WTC11 (cell line): ENCODE results near the gene TCHP. TPM values are rescaled to one million over a fixed set of nuclear protein-coding genes. Genes with fewer than 3 reads are reported as not detected.

Experiments used
- ATAC-seq: fragments of 200-7000 bp; cut with Tn5 transposase; 2 replicates; pipeline ENCODE4 v1.10.0; 2021; ENCODE audit warnings: mild to moderate bottlenecking, moderate library complexity
- CTCF ChIA-PET: fragments of 300-600 bp; sonication (Branson Sonifier 250); formaldehyde crosslinking; loops from one replicate; lab custom pipeline; 2021; ENCODE audit warnings: antibody characterized with exemption; lab: Charles Lee
- POLR2A ChIA-PET: fragments of 350-600 bp; sonication (Branson Sonifier 250); formaldehyde crosslinking; loops from one replicate; lab custom pipeline; 2021; ENCODE audit warnings: antibody characterized with exemption; lab: Charles Lee
- DNase-seq: peaks from one replicate; pipeline ENCODE4 v3.0.0; 2021; ENCODE audit warnings: low spot score
- H3K27ac Mint-ChIP-seq: 2 replicates; pipeline ENCODE4 v1.8.0; 2021; ENCODE audit warnings: mixed read lengths
- H3K27me3 Mint-ChIP-seq: 2 replicates; pipeline ENCODE4 v1.8.0; 2021; ENCODE audit warnings: low read depth, mild to moderate bottlenecking, moderate library complexity, mixed read lengths
- H3K36me3 Mint-ChIP-seq: 2 replicates; pipeline ENCODE4 v1.8.0; 2021; ENCODE audit warnings: mixed read lengths
- H3K4me1 Mint-ChIP-seq: 2 replicates; pipeline ENCODE4 v1.8.0; 2022; ENCODE audit warnings: mixed read lengths
- H3K4me3 Mint-ChIP-seq: 2 replicates; pipeline ENCODE4 v1.8.0; 2021; ENCODE audit warnings: mild to moderate bottlenecking, moderate library complexity, mixed read lengths
- H3K9me3 Mint-ChIP-seq: 2 replicates; pipeline ENCODE4 v1.8.0; 2021; ENCODE audit warnings: mixed read lengths
- CREM ChIP-seq: sonication (generic); formaldehyde crosslinking; IDR thresholded peaks from 2 replicates; pipeline ENCODE4 v1.8.1; 2022; ENCODE audit warnings: mild to moderate bottlenecking, missing genetic modification reagents, moderate library complexity
- EMX1 ChIP-seq: fragments of 250-450 bp; sonication (Bioruptor Pico); IDR thresholded peaks from 2 replicates; pipeline ENCODE4 v1.8.0; 2021; ENCODE audit warnings: mild to moderate bottlenecking
- ETV6 ChIP-seq: sonication (generic); formaldehyde crosslinking; IDR thresholded peaks from 2 replicates; pipeline ENCODE4 v1.8.1; 2022; ENCODE audit warnings: mild to moderate bottlenecking, missing genetic modification reagents
- FOXJ3 ChIP-seq: sonication (generic); formaldehyde crosslinking; IDR thresholded peaks from 2 replicates; pipeline ENCODE4 v1.9.0; 2021; ENCODE audit warnings: missing genetic modification reagents, mild to moderate bottlenecking, borderline replicate concordance
- HMGXB4 ChIP-seq: sonication (generic); formaldehyde crosslinking; IDR thresholded peaks from 2 replicates; pipeline ENCODE4 v1.8.1; 2023; ENCODE audit warnings: mild to moderate bottlenecking, moderate library complexity, missing genetic modification reagents
- JAZF1 ChIP-seq: fragments of 250-450 bp; sonication (Bioruptor Pico); IDR thresholded peaks from 2 replicates; pipeline ENCODE4 v1.9.0; 2021; ENCODE audit warnings: moderate library complexity, mild to moderate bottlenecking, inconsistent platforms
- MLX ChIP-seq: sonication (generic); formaldehyde crosslinking; IDR thresholded peaks from 2 replicates; pipeline ENCODE4 v1.8.1; 2023; ENCODE audit warnings: mild to moderate bottlenecking, missing genetic modification reagents, moderate library complexity
- NFE2L1 ChIP-seq: sonication (generic); formaldehyde crosslinking; IDR thresholded peaks from 2 replicates; pipeline ENCODE4 v1.8.1; 2023; ENCODE audit warnings: missing genetic modification reagents
- OVOL2 ChIP-seq: fragments of 250-450 bp; sonication (Bioruptor Pico); IDR thresholded peaks from 2 replicates; pipeline ENCODE4 v1.9.0; 2021; ENCODE audit warnings: mild to moderate bottlenecking, borderline replicate concordance
- PRRX2 ChIP-seq: fragments of 250-450 bp; sonication (Bioruptor Pico); IDR thresholded peaks from 2 replicates; pipeline ENCODE4 v1.8.0; 2021; ENCODE audit warnings: mild to moderate bottlenecking
- SMAD4 ChIP-seq: sonication (generic); formaldehyde crosslinking; IDR thresholded peaks from 2 replicates; pipeline ENCODE4 v1.8.0; 2022; ENCODE audit warnings: mild to moderate bottlenecking, missing genetic modification reagents
- ZNF121 ChIP-seq: sonication (generic); formaldehyde crosslinking; IDR thresholded peaks from 2 replicates; pipeline ENCODE4 v1.8.0; 2023; ENCODE audit warnings: missing genetic modification reagents
- ZNF281 ChIP-seq: sonication (generic); formaldehyde crosslinking; IDR thresholded peaks from 2 replicates; pipeline ENCODE4 v1.8.0; 2023; ENCODE audit warnings: mild to moderate bottlenecking, missing genetic modification reagents
- total RNA-seq: library from RNA; stranded (reverse); gene quantifications from 3 replicates; pipeline ENCODE4 v1.2.3, GENCODE V29; 2021
- TF ChIP-seq, protein P1 (sequence below): sonication (generic); formaldehyde crosslinking; IDR thresholded peaks from 2 replicates; pipeline ENCODE4 v1.8.0; 2022; ENCODE audit warnings: mild to moderate bottlenecking, missing genetic modification reagents
- TF ChIP-seq, protein P2 (sequence below): sonication (generic); formaldehyde crosslinking; IDR thresholded peaks from 2 replicates; pipeline ENCODE4 v1.8.1; 2023; ENCODE audit warnings: mild to moderate bottlenecking, missing genetic modification reagents

Gene TCHP
- total RNA-seq, 1 experiment from 2014 or later, result 7.9 TPM

GRCh38 chr12:109912855-109913321, 12.8 kb downstream of the TCHP start:
- ATAC-seq (no peak), DNase-seq (no peak)
- ChIA-PET POLR2A (interaction anchor here (0.5 kb wide), 1 partner anchor 51 kb away, joined by 6 read pairs; no protein-coding TSS in a partner anchor), CTCF (interaction anchor here (2.7 kb wide), 1 partner anchor 59 kb away, joined by 11 read pairs; no protein-coding TSS in a partner anchor)
- Mint-ChIP-seq H3K36me3 (peaks cover 21% of the 10 kb centered on the region; the same call in 1 of the 2 replicates), H3K27ac (no peak overlapping the region), H3K9me3 (no peaks in the 10 kb centered on the region), H3K4me1 (peaks cover 13% of the 10 kb centered on the region), H3K4me3 (no peak overlapping the region), H3K27me3 (peaks cover 31% of the 10 kb centered on the region)
- TF ChIP-seq CREM (CRISPR knock-in tag), result no peak
- TF ChIP-seq, protein P1, sequence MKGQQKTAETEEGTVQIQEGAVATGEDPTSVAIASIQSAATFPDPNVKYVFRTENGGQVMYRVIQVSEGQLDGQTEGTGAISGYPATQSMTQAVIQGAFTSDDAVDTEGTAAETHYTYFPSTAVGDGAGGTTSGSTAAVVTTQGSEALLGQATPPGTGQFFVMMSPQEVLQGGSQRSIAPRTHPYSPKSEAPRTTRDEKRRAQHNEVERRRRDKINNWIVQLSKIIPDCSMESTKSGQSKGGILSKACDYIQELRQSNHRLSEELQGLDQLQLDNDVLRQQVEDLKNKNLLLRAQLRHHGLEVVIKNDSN (CRISPR knock-in tag), result no peak
- TF ChIP-seq SMAD4 (CRISPR knock-in tag), result no peak

GRCh38 chr12:109914461-109914860, 14.4 kb downstream of the TCHP start:
- TF ChIP-seq EMX1 (CRISPR knock-in tag) (no peak), ZNF281 (no peak), FOXJ3 (CRISPR knock-in tag) (no peak)
- Mint-ChIP-seq H3K9me3 (no peaks in the 10 kb centered on the region), H3K36me3 (peaks cover 24% of the 10 kb centered on the region), H3K27ac (no peak overlapping the region), H3K4me3 (no peak overlapping the region), H3K27me3 (peaks cover 15% of the 10 kb centered on the region), H3K4me1 (peaks cover 9% of the 10 kb centered on the region)
- CTCF ChIA-PET, result interaction anchor here (1.0 to 2.7 kb wide), 4 partner anchors 13 to 69 kb away, joined by 3 to 11 read pairs (median 3); no protein-coding TSS in a partner anchor
- POLR2A ChIA-PET, result no interaction called here
- DNase-seq (no peak), ATAC-seq (no peak)

GRCh38 chr12:109915171-109916040, 15.3 kb downstream of the TCHP start:
- no peak overlapping the region for H3K4me3 Mint-ChIP-seq
- H3K36me3 Mint-ChIP-seq, result peaks cover 33% of the 10 kb centered on the region
- ATAC-seq (peak; percentile 18; the same call in 1 of the 2 replicates), DNase-seq (no peak)
- ChIA-PET CTCF (interaction anchor here (1.0 to 2.7 kb wide), 5 partner anchors 13 to 70 kb away, joined by 3 to 11 read pairs (median 3); no protein-coding TSS in a partner anchor), POLR2A (no interaction called here)
- H3K27me3 Mint-ChIP-seq, result peaks cover 5% of the 10 kb centered on the region
- TF ChIP-seq JAZF1 (no peak), ZNF121 (CRISPR knock-in tag) (no peak), PRRX2 (CRISPR knock-in tag) (no peak), OVOL2 (CRISPR knock-in tag) (no peak), ETV6 (CRISPR knock-in tag) (no peak), HMGXB4 (CRISPR knock-in tag) (no peak), MLX (CRISPR knock-in tag) (no peak), NFE2L1 (CRISPR knock-in tag) (no peak)
- TF ChIP-seq, protein P1 (CRISPR knock-in tag), result no peak
- TF ChIP-seq, protein P2, sequence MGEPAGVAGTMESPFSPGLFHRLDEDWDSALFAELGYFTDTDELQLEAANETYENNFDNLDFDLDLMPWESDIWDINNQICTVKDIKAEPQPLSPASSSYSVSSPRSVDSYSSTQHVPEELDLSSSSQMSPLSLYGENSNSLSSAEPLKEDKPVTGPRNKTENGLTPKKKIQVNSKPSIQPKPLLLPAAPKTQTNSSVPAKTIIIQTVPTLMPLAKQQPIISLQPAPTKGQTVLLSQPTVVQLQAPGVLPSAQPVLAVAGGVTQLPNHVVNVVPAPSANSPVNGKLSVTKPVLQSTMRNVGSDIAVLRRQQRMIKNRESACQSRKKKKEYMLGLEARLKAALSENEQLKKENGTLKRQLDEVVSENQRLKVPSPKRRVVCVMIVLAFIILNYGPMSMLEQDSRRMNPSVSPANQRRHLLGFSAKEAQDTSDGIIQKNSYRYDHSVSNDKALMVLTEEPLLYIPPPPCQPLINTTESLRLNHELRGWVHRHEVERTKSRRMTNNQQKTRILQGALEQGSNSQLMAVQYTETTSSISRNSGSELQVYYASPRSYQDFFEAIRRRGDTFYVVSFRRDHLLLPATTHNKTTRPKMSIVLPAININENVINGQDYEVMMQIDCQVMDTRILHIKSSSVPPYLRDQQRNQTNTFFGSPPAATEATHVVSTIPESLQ (CRISPR knock-in tag), result no peak
- H3K27ac Mint-ChIP-seq, result 0 out of 2 replicates have a peak overlapping the region, but pooled peaks have one; percentile 77
- peaks cover 5% of the 10 kb centered on the region; the same call in 1 of the 2 replicates for H3K9me3 Mint-ChIP-seq
- H3K4me1 Mint-ChIP-seq, result peaks cover 14% of the 10 kb centered on the region
